Spleen (tissue), 11 donors: ENCODE data around the gene NDOR1. TPM values are rescaled to one million over a fixed set of nuclear protein-coding genes. Genes with fewer than 3 reads are reported as not detected.

Experiments
- DNase-seq: peaks from one replicate; pipeline ENCODE4 v3.0.0-alpha.2; 2020
- H3K27ac ChIP-seq, 8 donors: fragments of 200-600 bp; sonication (generic) in 7 of 8; 1 replicate in 4 of 8; 2 replicates in 4 of 8; pipeline versions ENCODE4 v1.5.0 to v1.8.0; 2016 to 2021; ENCODE audit warnings: inconsistent platforms in 4 of 8, mild to moderate bottlenecking in 4 of 8, moderate library complexity in 1 of 8
- H3K27me3 ChIP-seq, 7 donors: fragments of 200-600 bp; sonication (generic) in 6 of 7; replicated peaks in 1 of 7; 1 replicate in 4 of 7; 2 replicates in 3 of 7; pipeline versions ENCODE4 v1.5.0 to v1.8.0; 2016 to 2021; ENCODE audit warnings: inconsistent platforms in 3 of 7, mild to moderate bottlenecking in 1 of 7
- H3K36me3 ChIP-seq, 6 donors: fragments of 200-600 bp; sonication (generic) in 5 of 6; 1 replicate in 4 of 6; 2 replicates in 2 of 6; pipeline versions ENCODE4 v1.5.0 to v1.8.0; 2016 to 2021; ENCODE audit warnings: inconsistent platforms in 2 of 6
- H3K4me1 ChIP-seq, 6 donors: fragments of 200-600 bp; sonication (generic) in 5 of 6; 1 replicate in 3 of 6; 2 replicates in 3 of 6; pipeline versions ENCODE4 v1.5.0 to v1.8.0; 2016 to 2021; ENCODE audit warnings: inconsistent platforms in 3 of 6
- H3K4me3 ChIP-seq, 8 donors: fragments of 200-600 bp; sonication (generic) in 7 of 8; 1 replicate in 4 of 8; 2 replicates in 4 of 8; pipeline versions ENCODE4 v1.5.0 to v1.8.0; 2016 to 2021; ENCODE audit warnings: inconsistent platforms in 4 of 8, mild to moderate bottlenecking in 4 of 8, moderate library complexity in 2 of 8
- H3K9me3 ChIP-seq, 8 donors: fragments of 200-600 bp; sonication (generic) in 7 of 8; 1 replicate in 4 of 8; 2 replicates in 4 of 8; pipeline versions ENCODE4 v1.5.0 to v1.8.0; 2016 to 2021; ENCODE audit warnings: inconsistent platforms in 4 of 8
- CTCF ChIP-seq, 11 experiments: fragments of 200-600 bp in 7 of 11; fragments of 450-650 bp in 4 of 11; sonication (generic) in 4 of 11; IDR thresholded peaks in 8 of 11; conservative IDR thresholded peaks in 3 of 11; 1 replicate in 7 of 11; 2 replicates in 4 of 11; pipeline versions ENCODE4 v1.4.0 to v1.8.0; 2016 to 2021; ENCODE audit warnings: antibody characterized with exemption in 11 of 11, inconsistent platforms in 4 of 11, mild to moderate bottlenecking in 1 of 11
- POLR2A ChIP-seq, 3 donors: fragments of 450-650 bp; IDR thresholded peaks; one replicate each; pipeline ENCODE4 v1.5.1; 2017; ENCODE audit warnings: antibody characterized with exemption in 3 of 3, mild to moderate bottlenecking in 1 of 3
- POLR2AphosphoS5 ChIP-seq, 3 donors: sonication (generic); formaldehyde crosslinking; IDR thresholded peaks; one replicate each; pipeline ENCODE4 v1.5.1; 2017; ENCODE audit warnings: antibody characterized with exemption in 3 of 3
- WGBS, 5 donors: extraction: QIAGEN DNeasy Blood & Tissue Kit in 3 of 5; methylation state at CpG; one replicate each; pipeline versions ENCODE4 v1.1.5 to v1.1.7; 2013 to 2018; 5-methylcytosine and 5-hydroxymethylcytosine counted together
- intact Hi-C: fragments of 100-400 bp; cut with DNase I; formaldehyde crosslinking; loops from one replicate; pipeline ENCODE4 v1.15.0; 2023; ENCODE audit warnings: low total_unique reads
- polyA plus RNA-seq, 3 donors: library from polyadenylated mRNA; stranded (reverse); fragments of 200-250 nt; gene quantifications; one replicate each; pipeline ENCODE4 v1.2.1, GENCODE V29; 2013
- total RNA-seq, 7 donors: library from RNA; depleted of rRNA in 3 of 7; stranded (reverse); fragments of >200 nt in 3 of 7; fragmentation: NEBNext Ultra II Directional in 4 of 7; extraction: Animal tissue kit (Norgen Biotek cat#: 25700) in 4 of 7; gene quantifications; one replicate each; pipeline versions ENCODE4 v1.1.0 to v1.2.1, GENCODE V29; 2016 to 2021
- donor health status: healthy with polysubstance abuse.
- donor health status: DM: no; HTN: no; CAD: no; lungs with moderate emphysema.
- donor health status: DM: no; HTN: no; CAD: no.
- donor health status: Bipolar disorder and iron deficiency.
- donor health status: healthy.
- donor health status: DM: no; HTN: no; CAD: no.
- donor health status: DM: yes; HTN: yes; CAD: no.

The NDOR1 gene
- total and polyA plus RNA-seq, 10 donors, result 6.3 to 28.7 (median 19.5) TPM

- TF ChIP-seq POLR2AphosphoS5 (IDR thresholded peaks at IDR 0.05) (no peak), CTCF (IDR thresholded peaks at IDR 0.05 in 8 of 11, conservative IDR thresholded peaks at IDR 0.05 in 3 of 11) (no peak), POLR2A (IDR thresholded peaks at IDR 0.05) (no peak)
- peaks cover 0 to 9% (median 0%) of the 10 kb centered on the region in 7 donors for H3K27me3 ChIP-seq
- intact Hi-C loops, result no loop called here
- peak overlapping the region in 1 of 8 donors; percentile 78 for H3K4me3 ChIP-seq
- 79 to 94% (median 84%) methylated on average over 13 to 19 of the region's 19 CpGs for WGBS, 5 donors
- no peak overlapping the region for H3K27ac ChIP-seq
- H3K9me3 ChIP-seq, result no peaks in the 10 kb centered on the region
- peaks cover 19 to 74% (median 49%) of the 10 kb centered on the region in 6 donors for H3K4me1 ChIP-seq
- no peak for DNase-seq
- no peaks in the 10 kb centered on the region for H3K36me3 ChIP-seq
Observed at GRCh38 chr9:137198051-137198901, 7.2 kb upstream of the NDOR1 start.

- Histone ChIP-seq H3K27me3 (peaks cover 0 to 9% (median 0%) of the 10 kb centered on the region in 7 donors), H3K4me3 (peak overlapping the region in 2 of 8 donors; percentile 58 to 78), H3K9me3 (no peaks in the 10 kb centered on the region), H3K4me1 (peaks cover 25 to 79% (median 55%) of the 10 kb centered on the region in 6 donors), H3K36me3 (no peaks in the 10 kb centered on the region), H3K27ac (no peak overlapping the region)
- TF ChIP-seq CTCF (IDR thresholded peaks at IDR 0.05 in 8 of 11, conservative IDR thresholded peaks at IDR 0.05 in 3 of 11), result no peak
- no peak for TF ChIP-seq POLR2A (IDR thresholded peaks at IDR 0.05)
- peak in 1 of 3 donors; percentile 7 for TF ChIP-seq POLR2AphosphoS5 (IDR thresholded peaks at IDR 0.05)
- intact Hi-C loops, result no loop called here
- 83 to 100% (median 86%) methylated on average over 1 to 11 of the region's 11 CpGs for WGBS, 5 donors
- no peak for DNase-seq
Observed at GRCh38 chr9:137198902-137199283, 6.6 kb upstream of the NDOR1 start.

GRCh38 chr9:137199411-137200121, 5.9 kb upstream of the NDOR1 start:
- DNase-seq, result peak; percentile 86
- intact Hi-C loops, result no loop called here
- no peak for TF ChIP-seq POLR2AphosphoS5 (IDR thresholded peaks at IDR 0.05)
- no peak for TF ChIP-seq CTCF (IDR thresholded peaks at IDR 0.05 in 8 of 11, conservative IDR thresholded peaks at IDR 0.05 in 3 of 11)
- no peak for TF ChIP-seq POLR2A (IDR thresholded peaks at IDR 0.05)
- Histone ChIP-seq H3K9me3 (no peaks in the 10 kb centered on the region), H3K4me3 (peak overlapping the region in 7 of 8 donors; percentile 24 to 78 (median 58)), H3K27me3 (peaks cover 0 to 9% (median 0%) of the 10 kb centered on the region in 7 donors), H3K4me1 (peaks cover 32 to 82% (median 62%) of the 10 kb centered on the region in 6 donors), H3K27ac (peak overlapping the region in 1 of 8 donors; percentile 21), H3K36me3 (no peaks in the 10 kb centered on the region)
- 25 to 39% (median 26%) methylated on average over 18 to 51 of the region's 51 CpGs for WGBS, 5 donors
